Tibial artery (tissue), 4 donors: ENCODE measurements around the gene GALE.
A peak's percentile ranks its signal among the peaks of the same experiment; 100 is the strongest.
"Not testable (repeated sequence)": the region's sequence is repeated elsewhere in the genome, so short reads cannot be mapped to it uniquely, and the experiment has no call there.

Source experiments
- DNase-seq, 2 donors: peaks; one replicate each; pipeline ENCODE4 v3.0.0-alpha.2; 2019
- H3K27ac ChIP-seq, 2 donors: fragments of 200-600 bp; sonication (generic) in 1 of 2; 1 replicate in 1 of 2; 2 replicates in 1 of 2; pipeline ENCODE4 v1.5.1; 2018 to 2019; ENCODE audit warnings: mild to moderate bottlenecking in 1 of 2
- H3K27me3 ChIP-seq, 2 donors: fragments of 200-600 bp; sonication (generic) in 1 of 2; one replicate each; pipeline versions ENCODE4 v1.5.1 to v1.6.0; 2016 to 2019
- H3K36me3 ChIP-seq, 3 donors: fragments of 200-600 bp; sonication (generic) in 2 of 3; one replicate each; pipeline ENCODE4 v1.5.1; 2016 to 2019; ENCODE audit warnings: mild to moderate bottlenecking in 2 of 3
- H3K4me1 ChIP-seq, 4 donors: fragments of 200-600 bp; sonication (generic) in 2 of 4; 1 replicate in 3 of 4; 2 replicates in 1 of 4; pipeline ENCODE4 v1.5.1; 2016 to 2019
- H3K4me3 ChIP-seq, 2 donors: fragments of 200-600 bp; sonication (generic) in 1 of 2; 1 replicate in 1 of 2; 2 replicates in 1 of 2; pipeline ENCODE4 v1.5.1; 2018 to 2019; ENCODE audit warnings: mild to moderate bottlenecking in 2 of 2
- H3K9me3 ChIP-seq, 3 donors: fragments of 200-600 bp; sonication (generic) in 1 of 3; one replicate each; pipeline ENCODE4 v1.5.1; 2016 to 2019
- intact Hi-C: fragments of 100-400 bp; cut with DNase I; formaldehyde crosslinking; loops from one replicate; pipeline ENCODE4 v1.15.0; 2023; ENCODE audit warnings: low total_unique reads
- TF ChIP-seq, protein P1 (sequence below), 2 experiments: fragments of 200-600 bp in 1 of 2; fragments of 450-650 bp in 1 of 2; IDR thresholded peaks; one replicate each; pipeline ENCODE4 v1.5.1; 2017 to 2019; ENCODE audit warnings: antibody characterized with exemption in 2 of 2, mild to moderate bottlenecking in 1 of 2, moderate library complexity in 1 of 2

GALE gene

DNA sequence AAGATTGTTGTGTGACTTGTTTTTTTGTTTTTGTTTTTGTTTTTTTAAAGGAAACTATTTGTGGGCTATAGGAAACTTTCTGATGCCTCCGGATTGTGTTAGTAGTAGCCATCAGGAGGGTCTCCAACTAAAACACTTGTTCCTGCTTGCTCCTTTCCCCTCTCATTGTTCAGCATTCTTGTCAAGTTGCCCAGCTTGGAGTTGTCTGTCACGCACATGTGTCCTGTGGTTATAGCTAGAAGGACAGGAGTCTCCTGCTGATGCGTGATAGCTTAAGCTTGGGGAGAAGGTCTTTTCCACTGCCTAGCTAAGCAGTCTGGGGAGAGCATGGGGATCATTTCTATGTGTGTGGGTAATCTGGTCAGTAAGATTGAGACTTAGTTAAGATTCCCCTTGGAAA is 12.9 kb downstream of the GALE start:
- no peak overlapping the region for H3K4me3 ChIP-seq
- DNase-seq = peak in 1 of 2 donors; percentile 17
- H3K36me3 ChIP-seq = peaks cover 29 to 63% (median 33%) of the 10 kb centered on the region in 3 donors
- no peaks in the 10 kb centered on the region for H3K27me3 ChIP-seq
- intact Hi-C loops = no loop called here
- no peaks in the 10 kb centered on the region for H3K9me3 ChIP-seq
- TF ChIP-seq, protein P1, sequence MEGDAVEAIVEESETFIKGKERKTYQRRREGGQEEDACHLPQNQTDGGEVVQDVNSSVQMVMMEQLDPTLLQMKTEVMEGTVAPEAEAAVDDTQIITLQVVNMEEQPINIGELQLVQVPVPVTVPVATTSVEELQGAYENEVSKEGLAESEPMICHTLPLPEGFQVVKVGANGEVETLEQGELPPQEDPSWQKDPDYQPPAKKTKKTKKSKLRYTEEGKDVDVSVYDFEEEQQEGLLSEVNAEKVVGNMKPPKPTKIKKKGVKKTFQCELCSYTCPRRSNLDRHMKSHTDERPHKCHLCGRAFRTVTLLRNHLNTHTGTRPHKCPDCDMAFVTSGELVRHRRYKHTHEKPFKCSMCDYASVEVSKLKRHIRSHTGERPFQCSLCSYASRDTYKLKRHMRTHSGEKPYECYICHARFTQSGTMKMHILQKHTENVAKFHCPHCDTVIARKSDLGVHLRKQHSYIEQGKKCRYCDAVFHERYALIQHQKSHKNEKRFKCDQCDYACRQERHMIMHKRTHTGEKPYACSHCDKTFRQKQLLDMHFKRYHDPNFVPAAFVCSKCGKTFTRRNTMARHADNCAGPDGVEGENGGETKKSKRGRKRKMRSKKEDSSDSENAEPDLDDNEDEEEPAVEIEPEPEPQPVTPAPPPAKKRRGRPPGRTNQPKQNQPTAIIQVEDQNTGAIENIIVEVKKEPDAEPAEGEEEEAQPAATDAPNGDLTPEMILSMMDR (IDR thresholded peaks at IDR 0.05) = no peak
- H3K27ac ChIP-seq = no peak overlapping the region
- H3K4me1 ChIP-seq = peaks cover 0 to 24% (median 20%) of the 10 kb centered on the region in 4 donors

DNA sequence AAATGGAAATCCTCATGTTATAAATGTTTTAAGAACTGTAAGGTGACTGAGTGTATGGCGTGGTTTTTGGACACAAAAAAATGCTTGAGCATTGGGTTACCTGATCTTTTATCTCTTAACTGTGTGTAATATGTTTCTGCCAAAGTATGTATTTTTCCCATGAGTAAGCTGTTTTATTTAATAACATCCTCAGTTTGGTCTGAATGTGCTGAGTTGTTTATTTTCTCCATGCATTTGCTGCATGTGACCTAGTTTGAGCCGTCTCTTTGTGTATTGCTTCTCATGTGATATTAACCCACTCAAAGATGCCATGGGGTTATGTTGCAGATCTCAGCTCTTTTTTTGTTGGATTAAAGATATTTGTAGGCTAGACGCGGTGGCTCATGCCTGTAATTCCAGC is 15.7 kb downstream of the GALE start:
- peaks cover 0 to 6% (median 2%) of the 10 kb centered on the region in 4 donors for H3K4me1 ChIP-seq
- no peaks in the 10 kb centered on the region for H3K9me3 ChIP-seq
- H3K4me3 ChIP-seq = no peak overlapping the region
- intact Hi-C loops = no loop called here
- DNase-seq = no peak
- TF ChIP-seq, protein P1 (IDR thresholded peaks at IDR 0.05) = no peak
- no peak overlapping the region for H3K27ac ChIP-seq
- peaks cover 29 to 82% (median 51%) of the 10 kb centered on the region in 3 donors for H3K36me3 ChIP-seq
- H3K27me3 ChIP-seq = no peaks in the 10 kb centered on the region

DNA sequence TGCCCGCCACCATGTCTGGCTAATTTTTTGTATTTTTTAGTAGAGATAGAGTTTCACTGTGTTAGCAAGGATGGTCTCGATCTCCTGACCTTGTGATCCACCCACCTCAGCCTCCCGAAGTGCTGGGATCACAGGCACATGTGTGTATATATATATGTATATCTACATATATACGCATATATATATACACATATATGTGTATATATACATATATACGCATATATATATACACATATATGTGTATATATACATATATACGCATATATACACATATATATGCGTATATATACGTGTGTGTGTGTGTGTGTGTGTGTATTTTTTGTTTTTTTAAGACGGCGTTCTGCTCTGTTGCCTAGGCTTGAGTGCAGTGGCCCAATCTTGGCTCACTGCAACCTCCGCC is 17.4 kb downstream of the GALE start:
- H3K27ac ChIP-seq, H3K4me3 ChIP-seq, intact Hi-C loops, H3K27me3 ChIP-seq, H3K9me3 ChIP-seq, DNase-seq: not testable (repeated sequence)
- H3K36me3 ChIP-seq = peaks cover 29 to 76% (median 51%) of the 10 kb centered on the region in 3 donors
- peaks cover 0 to 18% (median 11%) of the 10 kb centered on the region in 4 donors for H3K4me1 ChIP-seq

DNA sequence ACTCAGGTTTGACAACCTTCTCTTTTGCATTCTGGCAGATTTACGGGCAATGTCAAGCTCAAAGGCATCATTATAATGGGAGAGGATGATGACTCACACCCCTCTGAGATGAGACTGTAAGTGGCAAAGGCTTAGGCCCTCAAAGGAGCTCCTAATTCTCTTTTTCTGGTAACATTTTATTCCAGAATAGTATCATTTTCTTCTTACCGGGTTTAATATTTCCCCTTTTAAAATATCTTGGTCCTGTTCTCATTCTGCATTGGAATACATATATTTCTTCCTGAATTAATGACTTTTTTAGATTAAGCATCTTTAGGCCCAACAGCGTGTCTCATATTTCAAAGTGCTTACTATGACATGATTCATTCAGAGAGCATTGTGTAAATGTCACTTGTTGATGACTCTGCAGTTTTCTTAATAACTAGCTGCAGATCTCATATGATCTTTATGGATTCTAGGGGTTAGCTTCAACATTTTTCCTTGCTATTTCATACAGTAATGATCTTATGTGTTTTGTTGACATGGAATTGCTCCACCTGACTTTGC is 20.7 kb downstream of the GALE start:
- intact Hi-C loops = loop anchor here (5.0 kb wide), 1 partner anchor 137 kb away; no protein-coding TSS in a partner anchor
- no peak overlapping the region for H3K4me3 ChIP-seq
- H3K27me3 ChIP-seq = no peaks in the 10 kb centered on the region
- TF ChIP-seq, protein P1 (IDR thresholded peaks at IDR 0.05) = no peak
- no peaks in the 10 kb centered on the region for H3K9me3 ChIP-seq
- peaks cover 8 to 44% (median 28%) of the 10 kb centered on the region in 3 donors for H3K36me3 ChIP-seq
- H3K4me1 ChIP-seq = peaks cover 0 to 24% (median 17%) of the 10 kb centered on the region in 4 donors
- no peak for DNase-seq
- H3K27ac ChIP-seq = no peak overlapping the region

DNA sequence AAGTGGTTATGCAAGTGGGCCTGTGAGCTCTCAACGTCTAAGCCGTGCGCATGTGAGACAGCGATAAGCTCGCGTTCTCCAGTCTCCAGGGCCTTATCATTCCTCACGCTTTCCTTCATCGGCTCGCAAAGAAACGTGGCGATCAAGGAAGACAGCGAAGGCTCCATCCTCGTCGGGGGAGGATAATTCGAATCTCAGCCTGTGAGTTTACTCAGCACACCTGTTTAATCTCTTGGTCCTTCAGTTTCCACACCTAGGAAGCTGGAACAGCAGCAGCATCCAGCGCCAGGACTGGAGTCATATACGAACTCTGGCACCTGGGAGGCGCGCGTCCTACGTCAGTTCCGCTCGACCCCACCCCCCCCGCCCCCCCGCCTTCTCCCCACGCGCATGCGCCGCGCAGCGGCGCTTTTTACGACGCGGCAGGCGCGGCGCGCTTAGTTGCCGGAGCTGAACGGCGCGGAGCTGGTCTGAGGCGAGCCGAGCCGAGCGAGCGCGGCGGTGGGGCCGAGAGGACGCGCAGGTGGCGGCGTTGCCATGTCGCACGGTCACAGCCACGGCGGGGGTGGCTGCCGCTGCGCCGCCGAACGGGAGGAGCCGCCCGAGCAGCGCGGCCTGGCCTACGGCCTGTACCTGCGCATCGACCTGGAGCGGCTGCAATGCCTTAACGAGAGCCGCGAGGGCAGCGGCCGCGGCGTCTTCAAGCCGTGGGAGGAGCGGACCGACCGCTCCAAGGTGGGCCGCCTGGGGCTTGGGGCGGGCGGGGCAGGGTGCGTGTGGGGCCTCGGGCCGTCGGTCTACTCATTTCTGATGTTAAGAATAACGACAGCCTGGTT is 22.4 kb downstream of the GALE start, which contains the start of gene PITHD1:
Gene PITHD1 (plus strand): TSS at position 440 of the 836 bp plus-strand sequence. CDS start 98 bp downstream, at position 538.
- Histone ChIP-seq H3K9me3 (no peaks in the 10 kb centered on the region), H3K4me1 (peaks cover 0 to 24% (median 17%) of the 10 kb centered on the region in 4 donors), H3K36me3 (peaks cover 0 to 27% (median 23%) of the 10 kb centered on the region in 3 donors), H3K27ac (peak within 1 kb of the TSS; percentile 88 to 91), H3K4me3 (peak within 1 kb of the TSS; percentile 85 to 97), H3K27me3 (no peaks in the 10 kb centered on the region)
- TF ChIP-seq, protein P1 (IDR thresholded peaks at IDR 0.05) = no peak
- intact Hi-C loops = loop anchor here (5.0 kb wide), 1 partner anchor 139 kb away; no protein-coding TSS in a partner anchor
- DNase-seq = peak; percentile 73 to 86

DNA sequence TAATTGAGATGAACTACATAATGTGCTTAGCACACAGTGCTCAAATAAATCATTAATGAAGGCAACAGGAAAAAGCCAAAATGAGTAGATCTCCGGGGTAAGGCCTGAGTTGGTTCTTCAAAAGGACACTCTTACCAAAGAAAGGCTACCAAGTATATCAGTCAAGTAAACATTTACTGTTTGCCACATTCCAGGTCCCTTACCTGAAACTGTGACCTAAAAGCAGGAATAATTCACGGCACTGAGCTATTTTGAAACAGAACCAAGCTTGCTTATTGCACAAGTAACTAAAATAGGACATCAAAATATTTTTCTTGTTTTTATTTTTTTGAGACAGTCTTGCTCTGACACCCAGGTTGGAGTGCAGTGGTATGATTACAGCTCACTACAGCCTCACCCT is 24.3 kb downstream of the GALE start:
- Histone ChIP-seq H3K9me3 (no peaks in the 10 kb centered on the region), H3K36me3 (peaks cover 0 to 17% (median 16%) of the 10 kb centered on the region in 3 donors), H3K27ac (no peak overlapping the region), H3K4me1 (peaks cover 0 to 28% (median 18%) of the 10 kb centered on the region in 4 donors), H3K4me3 (no peak overlapping the region), H3K27me3 (no peaks in the 10 kb centered on the region)
- intact Hi-C loops = loop anchor here (5.0 kb wide), 1 partner anchor 141 kb away; no protein-coding TSS in a partner anchor
- TF ChIP-seq, protein P1 (IDR thresholded peaks at IDR 0.05) = no peak
- DNase-seq = no peak
